ENCODE measurements around the gene FAM241A. TPM values are rescaled to one million over a fixed set of nuclear protein-coding genes. Genes with fewer than 3 reads are reported as not detected.

FAM241A gene
- total RNA-seq, 2 experiments from 2014 or later = 4.1 to 4.5 TPM

DNA sequence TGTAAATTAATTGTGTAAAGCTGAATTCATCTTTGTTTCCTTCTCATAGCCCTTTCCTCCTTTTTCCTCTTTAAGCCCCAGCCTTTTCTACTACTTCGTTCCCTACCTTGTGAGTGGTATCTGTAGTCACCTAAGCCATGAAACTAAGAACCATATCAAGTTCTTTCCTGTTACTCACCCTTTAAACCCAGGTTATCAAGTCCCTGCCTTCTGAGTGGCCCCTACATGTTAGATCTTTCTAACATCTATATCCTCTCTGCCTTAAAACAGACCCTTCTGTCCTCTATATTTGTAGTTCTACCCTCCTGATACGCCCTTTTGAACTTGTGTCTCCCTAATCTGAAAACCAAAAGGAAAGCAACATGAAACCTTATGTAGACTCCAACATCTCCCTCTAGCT lies 93.6 kb downstream of the FAM241A start:
- Mint-ChIP-seq H3K4me3 (no peak overlapping the region), H3K36me3 (ENCODE audit: low read depth) (peaks cover 3% of the 10 kb centered on the region), H3K27ac (no peak overlapping the region), H3K9me3 (no peaks in the 10 kb centered on the region), H3K27me3 (no peaks in the 10 kb centered on the region), H3K4me1 (ENCODE audit: low read depth) (peaks cover 37% of the 10 kb centered on the region)
- CTCF ChIA-PET = interaction anchor here (0.5 to 3.6 kb wide), 3 partner anchors 11 to 139 kb away, joined by 3 to 16 read pairs (median 3); no protein-coding TSS in a partner anchor
- POLR2A ChIA-PET = no interaction called here
- ATAC-seq (peak; percentile 58), DNase-seq (no peak)
- intact Hi-C loops (cut with micrococcal nuclease) = no loop called here
- no peak for TF ChIP-seq CTCF (IDR thresholded peaks at IDR 0.05)

Other genes starting within 250 kb of the FAM241A start
- gene AP1AR, start 86.3 kb downstream of the FAM241A start, total RNA-seq = 10 to 100 TPM; 15.5 to 17.7 TPM
- gene TIFA, start 140.4 kb downstream of the FAM241A start, total RNA-seq = 10 to 100 TPM; 37.9 to 39.1 TPM
- 10 to 100 TPM; 13.4 to 13.7 TPM for gene ALPK1, start 151.9 kb downstream of the FAM241A start, total RNA-seq